OCI-LY1 (cell line): ENCODE results near the gene RNF157.

Experiments
- H2AFZ ChIP-seq: fragments of 200-600 bp; sonication (generic), shearing (Covaris generic); 2 replicates; pipeline ENCODE4 v1.6.0; 2014; ENCODE audit warnings: antibody characterized with exemption, mild to moderate bottlenecking, low read length
- H3F3A ChIP-seq: fragments of 200-600 bp; sonication (generic), shearing (Covaris generic); 2 replicates; pipeline ENCODE4 v1.6.0; 2014; ENCODE audit warnings: mild to moderate bottlenecking, antibody characterized with exemption, low read length, moderate library complexity; ENCODE audit not compliant: insufficient read depth
- H3K27ac ChIP-seq: fragments of 200-600 bp; sonication (generic); 2 replicates; pipeline ENCODE4 v1.5.1; 2014; ENCODE audit warnings: low read length, mixed run types, mild to moderate bottlenecking, low read depth; ENCODE audit not compliant: poor library complexity, severe bottlenecking
- H3K27me3 ChIP-seq: fragments of 200-600 bp; sonication (generic); 2 replicates; pipeline ENCODE4 v1.6.0; 2014; ENCODE audit warnings: antibody characterized with exemption, mild to moderate bottlenecking, low read length, moderate library complexity; ENCODE audit not compliant: insufficient read depth
- H3K36me3 ChIP-seq: fragments of 200-600 bp; sonication (generic); 2 replicates; pipeline ENCODE4 v1.6.1; 2014; ENCODE audit warnings: mild to moderate bottlenecking, antibody characterized with exemption, low read length, moderate library complexity, mixed read lengths; ENCODE audit not compliant: insufficient read depth
- H3K4me1 ChIP-seq: fragments of 200-600 bp; sonication (generic); 2 replicates; pipeline ENCODE4 v1.5.1; 2014; ENCODE audit warnings: mild to moderate bottlenecking, low read length, moderate library complexity; ENCODE audit not compliant: insufficient read depth, severe bottlenecking
- H3K4me2 ChIP-seq: fragments of 200-600 bp; sonication (generic), shearing (Covaris generic); 2 replicates; pipeline ENCODE4 v1.6.1; 2014; ENCODE audit warnings: low read length
- H3K4me3 ChIP-seq: fragments of 200-600 bp; sonication (generic); 2 replicates; pipeline ENCODE4 v1.5.1; 2014; ENCODE audit warnings: low read length, low read depth, mild to moderate bottlenecking, mixed read lengths; ENCODE audit not compliant: poor library complexity, severe bottlenecking
- H3K79me2 ChIP-seq: fragments of 200-600 bp; shearing (Covaris generic); 2 replicates; pipeline ENCODE4 v1.6.1; 2016; ENCODE audit warnings: mixed run types, low read length, mixed read lengths; ENCODE audit not compliant: insufficient read depth
- H3K9ac ChIP-seq: fragments of 200-600 bp; sonication (generic), shearing (Covaris generic); 2 replicates; pipeline ENCODE4 v1.6.1; 2014; ENCODE audit warnings: mild to moderate bottlenecking, low read length, mixed read lengths
- H3K9me2 ChIP-seq: fragments of 200-600 bp; sonication (generic), shearing (Covaris generic); 2 replicates; pipeline ENCODE4 v1.6.1; 2014; ENCODE audit warnings: low read depth, mild to moderate bottlenecking, low read length, mixed read lengths
- H3K9me3 ChIP-seq: fragments of 200-600 bp; shearing (Covaris generic); 2 replicates; pipeline ENCODE4 v1.6.1; 2014; ENCODE audit warnings: low read length, mixed read lengths
- H4K20me1 ChIP-seq: fragments of 200-600 bp; sonication (generic), shearing (Covaris generic); 2 replicates; pipeline ENCODE4 v1.6.0; 2016; ENCODE audit warnings: mild to moderate bottlenecking, low read length; ENCODE audit not compliant: insufficient read depth
- EZH2 ChIP-seq: fragments of 200-600 bp; sonication (generic), shearing (Covaris generic); IDR thresholded peaks from 2 replicates; pipeline ENCODE4 v1.8.0; 2017; ENCODE audit warnings: borderline replicate concordance, mixed run types, mild to moderate bottlenecking, antibody characterized with exemption, low read length, moderate library complexity, mixed read lengths
- TF ChIP-seq, protein P1 (sequence below): fragments of 200-600 bp; sonication (generic), shearing (Covaris generic); IDR thresholded peaks from 2 replicates; pipeline ENCODE4 v1.5.1; 2017; ENCODE audit warnings: mild to moderate bottlenecking, antibody characterized with exemption, low read length, moderate library complexity, mixed read lengths

RNF157 gene

DNA sequence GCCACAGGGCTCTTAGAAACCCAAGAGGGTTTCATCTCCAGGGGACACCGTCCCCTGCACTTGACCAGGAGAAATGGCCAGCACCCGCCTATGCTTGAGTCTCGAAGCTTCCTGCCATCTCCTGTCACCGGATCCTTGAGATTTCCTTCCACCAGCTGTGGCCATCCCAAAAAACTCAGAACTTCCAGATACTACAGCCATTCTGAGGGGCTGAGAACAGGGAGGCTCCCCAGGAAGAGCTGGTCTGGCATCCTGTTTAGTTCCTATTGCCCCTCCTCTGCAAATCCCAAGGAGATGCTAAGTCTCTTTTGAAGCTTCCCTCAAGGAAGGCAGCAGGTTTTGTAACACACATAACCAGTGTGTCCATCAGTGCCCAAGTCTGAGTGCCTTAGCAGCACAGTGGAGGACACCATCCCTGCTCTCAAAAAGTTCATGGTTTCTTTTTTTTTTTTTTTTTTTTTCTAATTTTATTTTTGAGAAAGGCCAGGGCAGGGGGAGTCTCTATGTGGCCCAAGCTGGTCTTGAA, 26.8 kb upstream of the RNF157 start:
- Histone ChIP-seq H3K9ac (no peak overlapping the region; the same call in 1 of the 2 replicates), H4K20me1 (no peaks in the 10 kb centered on the region), H3K9me3 (no peaks in the 10 kb centered on the region), H3K36me3 (peaks cover 21% of the 10 kb centered on the region), H3K9me2 (no peaks in the 10 kb centered on the region), H3K27me3 (no peaks in the 10 kb centered on the region; the same call in 1 of the 2 replicates), H3K27ac (no peak overlapping the region), H2AFZ (no peak overlapping the region), H3K4me3 (peak overlapping the region; percentile 97), H3K79me2 (no peaks in the 10 kb centered on the region), H3K4me1 (peaks cover 61% of the 10 kb centered on the region), H3F3A (no peaks in the 10 kb centered on the region), H3K4me2 (peak overlapping the region; percentile 91; the same call in 1 of the 2 replicates)
- TF ChIP-seq, protein P1, sequence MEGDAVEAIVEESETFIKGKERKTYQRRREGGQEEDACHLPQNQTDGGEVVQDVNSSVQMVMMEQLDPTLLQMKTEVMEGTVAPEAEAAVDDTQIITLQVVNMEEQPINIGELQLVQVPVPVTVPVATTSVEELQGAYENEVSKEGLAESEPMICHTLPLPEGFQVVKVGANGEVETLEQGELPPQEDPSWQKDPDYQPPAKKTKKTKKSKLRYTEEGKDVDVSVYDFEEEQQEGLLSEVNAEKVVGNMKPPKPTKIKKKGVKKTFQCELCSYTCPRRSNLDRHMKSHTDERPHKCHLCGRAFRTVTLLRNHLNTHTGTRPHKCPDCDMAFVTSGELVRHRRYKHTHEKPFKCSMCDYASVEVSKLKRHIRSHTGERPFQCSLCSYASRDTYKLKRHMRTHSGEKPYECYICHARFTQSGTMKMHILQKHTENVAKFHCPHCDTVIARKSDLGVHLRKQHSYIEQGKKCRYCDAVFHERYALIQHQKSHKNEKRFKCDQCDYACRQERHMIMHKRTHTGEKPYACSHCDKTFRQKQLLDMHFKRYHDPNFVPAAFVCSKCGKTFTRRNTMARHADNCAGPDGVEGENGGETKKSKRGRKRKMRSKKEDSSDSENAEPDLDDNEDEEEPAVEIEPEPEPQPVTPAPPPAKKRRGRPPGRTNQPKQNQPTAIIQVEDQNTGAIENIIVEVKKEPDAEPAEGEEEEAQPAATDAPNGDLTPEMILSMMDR = no peak
- no peak for TF ChIP-seq EZH2

DNA sequence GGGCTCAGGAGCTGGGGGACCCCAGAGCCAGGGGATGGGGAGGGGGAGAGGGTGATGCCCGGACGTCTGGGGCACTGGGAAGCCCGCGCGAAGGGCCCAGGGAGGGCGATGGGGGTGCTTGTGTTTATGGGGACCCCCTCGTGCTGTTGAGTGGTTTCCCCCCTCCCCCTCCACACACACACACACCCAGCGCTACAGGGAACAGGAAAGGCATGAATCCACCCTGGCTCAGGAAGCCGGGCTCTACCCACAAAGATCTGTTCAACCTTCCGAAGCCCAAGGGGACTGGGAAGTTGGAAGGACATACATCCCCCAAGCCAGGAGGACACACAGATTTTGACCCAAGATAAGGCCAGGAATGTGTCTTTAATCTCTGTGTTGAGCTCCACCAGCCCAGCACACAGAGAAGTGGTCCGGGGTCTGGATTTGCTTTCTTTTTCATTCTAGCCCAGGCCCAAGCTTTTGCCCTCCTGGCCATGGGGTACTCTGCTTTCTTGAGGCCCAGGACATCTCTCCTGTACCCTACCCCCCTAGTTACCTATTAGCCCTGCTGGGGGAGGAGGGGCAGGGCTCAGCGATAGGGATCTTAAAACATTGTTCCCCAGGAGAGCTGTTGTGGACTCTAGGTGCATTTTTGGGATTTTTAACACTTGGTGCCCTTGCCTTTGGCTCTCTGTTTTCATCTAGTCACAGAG, 26.1 kb upstream of the RNF157 start:
- no peaks in the 10 kb centered on the region for H3F3A ChIP-seq

DNA sequence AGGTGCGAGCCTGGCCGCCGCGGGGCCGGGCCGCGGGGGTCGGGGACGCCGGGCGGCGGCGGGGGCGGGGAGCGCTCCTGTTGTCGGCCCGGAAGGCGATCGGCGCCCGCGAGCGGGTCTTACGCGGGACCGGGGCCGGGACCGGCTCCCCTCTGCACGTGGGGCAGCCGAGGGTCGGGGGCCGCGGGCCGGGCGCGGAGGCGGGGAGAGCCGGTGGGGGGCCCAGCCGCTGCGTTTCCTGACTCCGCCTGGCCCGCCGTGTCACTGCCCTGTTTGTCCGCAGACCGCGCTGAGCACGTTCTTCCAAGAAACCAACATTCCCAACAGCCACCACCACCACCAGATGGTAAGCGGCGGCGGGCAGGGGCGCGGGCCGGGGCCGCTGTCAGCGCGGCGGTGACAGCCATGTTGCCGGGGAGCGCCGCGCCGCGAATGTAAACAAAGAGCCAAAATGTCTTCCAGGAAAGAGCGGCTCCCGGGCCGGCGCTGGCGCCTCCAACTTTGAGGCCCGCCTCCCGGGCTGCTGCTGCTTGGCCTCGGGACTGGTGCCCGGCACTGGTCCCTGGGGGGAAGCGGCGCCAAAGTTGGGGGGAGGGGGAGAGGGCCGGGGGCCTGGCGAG, 25.4 kb upstream of the RNF157 start:
- H3K4me1 ChIP-seq = peaks cover 61% of the 10 kb centered on the region

More for the DNA sequence above, 26.1 kb upstream of the RNF157 start:
- H2AFZ ChIP-seq = no peak overlapping the region
- peaks cover 21% of the 10 kb centered on the region for H3K36me3 ChIP-seq
- no peaks in the 10 kb centered on the region for H4K20me1 ChIP-seq
- H3K27ac ChIP-seq = no peak overlapping the region
- no peaks in the 10 kb centered on the region for H3K79me2 ChIP-seq
- peak overlapping the region; percentile 78 for H3K9ac ChIP-seq
- peaks cover 61% of the 10 kb centered on the region for H3K4me1 ChIP-seq
- no peaks in the 10 kb centered on the region for H3K9me2 ChIP-seq
- no peaks in the 10 kb centered on the region for H3K9me3 ChIP-seq
- peak overlapping the region; percentile 97 for H3K4me3 ChIP-seq
- TF ChIP-seq EZH2 = no peak
- no peaks in the 10 kb centered on the region; the same call in 1 of the 2 replicates for H3K27me3 ChIP-seq
- H3K4me2 ChIP-seq = peak overlapping the region; percentile 91

More for the DNA sequence above, 25.4 kb upstream of the RNF157 start:
- no peak for TF ChIP-seq EZH2
- TF ChIP-seq, protein P1 = no peak
- H2AFZ ChIP-seq = no peak overlapping the region
- peak overlapping the region; percentile 91 for H3K4me2 ChIP-seq
- H3K9ac ChIP-seq = peak overlapping the region; percentile 78
- H3K4me3 ChIP-seq = peak overlapping the region; percentile 97
- H3K36me3 ChIP-seq = peaks cover 21% of the 10 kb centered on the region
- no peaks in the 10 kb centered on the region for H3K27me3 ChIP-seq
- H3K27ac ChIP-seq = no peak overlapping the region
- no peaks in the 10 kb centered on the region for H4K20me1 ChIP-seq
- H3K9me2 ChIP-seq = no peaks in the 10 kb centered on the region
- no peaks in the 10 kb centered on the region for H3F3A ChIP-seq
- H3K9me3 ChIP-seq = no peaks in the 10 kb centered on the region
- H3K79me2 ChIP-seq = no peaks in the 10 kb centered on the region
